ENCODE measurements around the gene REC8.

The REC8 gene

DNA sequence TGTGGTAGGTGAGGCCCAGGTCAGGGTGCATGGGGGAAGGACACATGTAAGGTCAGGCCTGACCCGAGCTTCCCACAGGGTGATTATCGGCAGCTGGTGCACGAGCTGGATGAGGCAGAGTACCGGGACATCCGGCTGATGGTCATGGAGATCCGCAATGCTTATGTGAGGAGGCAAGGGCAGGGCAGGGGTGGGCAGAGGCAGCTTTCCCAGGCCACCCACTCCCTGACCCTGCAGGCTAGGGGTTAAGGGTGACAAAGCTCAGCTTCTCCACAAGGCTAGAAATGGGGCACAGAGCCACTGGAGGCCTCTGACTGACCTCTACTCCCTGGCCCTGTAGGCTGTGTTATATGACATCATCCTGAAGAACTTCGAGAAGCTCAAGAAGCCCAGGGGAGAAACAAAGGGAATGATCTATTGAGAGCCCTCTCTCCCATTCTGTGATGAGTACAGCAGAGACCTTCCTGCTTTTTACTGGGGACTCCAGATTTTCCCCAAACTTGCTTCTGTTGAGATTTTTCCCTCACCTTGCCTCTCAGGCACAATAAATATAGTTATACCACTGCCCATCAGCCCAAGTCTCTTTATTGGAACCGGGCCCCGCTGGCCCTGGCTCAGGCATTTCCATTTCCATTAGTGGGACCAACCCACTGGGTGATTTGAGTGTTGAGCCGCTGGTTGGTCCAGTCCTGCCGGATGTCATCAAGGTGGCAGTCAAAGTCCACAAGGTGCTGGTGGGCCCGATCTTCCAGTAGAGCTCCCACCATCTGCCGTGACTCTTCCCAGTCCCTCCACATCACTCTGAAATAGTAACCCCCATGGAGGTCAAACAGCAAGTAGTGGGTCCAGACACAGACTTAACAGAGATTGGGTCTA is 33.2 kb upstream of the REC8 start:
- DNase-seq (ENCODE audit: low read depth in 3 of 3), result no peak

DNA sequence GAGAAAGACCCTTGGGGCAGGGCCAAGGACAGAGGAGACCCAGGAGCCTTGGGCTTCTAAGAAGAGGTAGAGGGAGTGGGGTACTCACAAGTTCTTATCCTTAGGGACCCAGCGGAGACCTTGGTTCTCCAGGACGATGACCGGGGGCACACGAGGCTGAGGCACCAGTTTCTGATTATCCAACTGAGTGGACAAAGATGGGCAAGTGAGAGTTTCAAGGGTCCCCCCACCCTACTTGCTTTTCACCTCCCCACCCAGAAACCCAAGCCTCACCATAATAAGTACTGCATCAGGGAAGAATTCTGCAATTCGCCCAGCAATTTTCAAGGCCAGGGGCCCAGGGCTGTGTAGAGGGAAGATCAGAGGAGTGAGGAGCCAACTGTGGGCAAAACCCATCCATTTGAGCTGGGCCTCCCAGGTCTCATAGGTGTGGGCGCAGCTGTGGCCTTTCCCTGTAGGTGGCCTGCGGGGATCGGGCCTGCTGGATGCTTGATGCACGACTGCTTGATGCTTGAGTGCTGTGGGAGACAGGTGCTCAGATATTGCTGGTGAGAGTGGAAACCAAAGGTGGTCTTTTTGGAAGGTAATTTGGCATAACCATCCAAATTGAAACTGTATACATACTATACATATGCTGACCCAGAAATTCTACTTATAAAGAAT is 32.5 kb upstream of the REC8 start:
- peak in 1 of 3 experiments; percentile 34 for DNase-seq (ENCODE audit: low read depth in 3 of 3)

DNA sequence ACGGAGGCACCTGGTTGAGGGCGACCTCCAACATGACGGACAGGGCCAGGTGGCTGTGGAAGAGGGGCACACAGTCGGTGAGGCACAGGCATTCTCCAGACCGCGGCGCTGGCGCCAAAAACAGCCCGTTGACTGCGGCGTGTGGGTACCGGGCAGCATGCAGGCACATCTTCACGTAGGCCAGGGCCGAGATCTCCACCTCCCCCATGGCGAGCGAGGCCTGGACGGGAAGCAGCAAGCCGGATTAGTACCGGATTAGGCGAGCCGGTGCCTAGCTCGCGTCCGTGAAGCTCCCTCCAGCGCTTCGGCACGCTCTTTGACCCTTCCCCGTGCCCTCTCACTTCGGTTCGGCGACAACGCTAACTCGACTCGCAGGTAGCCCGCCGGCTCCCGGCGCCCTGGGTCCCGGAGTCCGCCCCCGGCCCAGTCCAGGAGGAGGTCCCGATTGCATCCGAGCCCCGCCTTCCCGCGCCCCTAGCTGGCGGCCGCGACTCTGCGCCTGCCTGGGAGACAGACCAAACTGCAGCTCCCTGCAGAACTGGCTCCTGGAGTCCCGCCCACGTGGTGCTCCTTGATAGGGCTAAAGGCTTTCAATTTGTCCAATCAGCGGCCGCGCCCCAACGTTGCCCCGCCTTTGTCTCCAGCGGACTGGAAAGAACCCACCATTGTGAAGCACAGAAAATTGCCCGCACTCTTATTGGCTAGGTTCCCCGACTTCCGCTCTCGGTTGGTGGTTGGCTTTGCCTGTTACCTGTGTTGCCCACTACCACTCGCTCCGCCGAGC is 30.6 kb upstream of the REC8 start, which contains the start of gene EMC9:
EMC9 (minus strand) TSS at position 495 of the 784 bp plus-strand sequence; CDS start at position 208, 287 bp downstream.
- DNase-seq (ENCODE audit: low read depth in 3 of 3), result peak; percentile 97 to 100 (median 100)

DNA sequence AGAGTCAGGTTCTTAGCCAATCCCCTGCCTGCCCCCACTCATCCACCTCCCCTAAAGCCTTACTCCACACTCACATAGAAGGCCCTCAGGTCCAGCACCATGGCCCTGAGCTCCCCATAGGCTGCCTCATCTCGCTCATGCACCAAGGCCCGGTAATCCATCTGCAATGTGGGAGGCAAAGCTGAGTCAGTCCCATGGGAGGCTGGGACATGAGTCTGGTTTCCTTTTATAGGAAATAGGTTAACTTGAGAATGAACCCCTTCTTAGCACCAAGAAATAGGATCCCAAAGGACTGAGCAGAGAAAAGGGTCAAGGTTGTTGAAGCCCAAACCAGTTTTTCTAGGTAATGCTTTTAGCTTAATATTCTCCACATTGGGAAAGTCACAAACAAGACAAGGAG is 28.4 kb upstream of the REC8 start:
- no peak for DNase-seq (ENCODE audit: low read depth in 3 of 3)

DNA sequence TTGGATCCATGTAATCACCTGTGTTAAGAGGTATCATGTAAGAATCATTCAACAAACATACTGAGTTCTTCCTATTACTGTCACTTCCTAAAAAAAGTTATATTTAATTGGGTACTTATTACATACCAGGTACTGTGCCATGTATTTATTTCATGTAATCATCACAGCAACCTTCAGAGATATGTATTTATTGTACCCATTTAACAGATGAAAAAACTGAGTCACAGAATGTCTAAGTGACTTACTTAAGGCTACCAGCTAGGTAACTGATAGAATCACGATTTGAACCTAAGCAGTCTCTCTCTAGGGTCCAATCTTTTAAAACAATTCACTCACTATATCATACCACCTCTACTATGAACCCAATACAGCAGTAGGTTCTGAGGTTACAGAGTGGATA is 27.4 kb upstream of the REC8 start:
- no peak for DNase-seq (ENCODE audit: low read depth in 3 of 3)

DNA sequence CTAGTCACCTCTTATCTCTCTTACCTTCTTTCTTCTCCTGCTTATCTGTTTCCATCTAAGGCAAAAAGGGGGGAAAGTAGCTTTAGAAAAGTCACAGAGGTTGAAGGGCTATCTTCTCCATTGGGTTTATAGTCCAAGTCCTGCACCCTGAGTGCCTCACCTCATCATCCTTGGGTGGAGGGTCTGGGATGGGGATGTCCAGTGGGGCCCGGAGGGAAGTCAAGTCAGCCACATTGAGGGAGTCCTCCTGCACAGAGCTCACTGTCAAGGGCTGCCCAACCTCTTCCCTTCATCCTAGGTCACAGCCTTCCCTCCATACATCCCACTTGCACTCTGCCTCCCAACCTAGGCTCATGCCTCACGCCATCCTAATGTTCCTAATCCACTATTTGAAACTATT is 26.7 kb upstream of the REC8 start:
- DNase-seq (ENCODE audit: low read depth in 3 of 3), result no peak

DNA sequence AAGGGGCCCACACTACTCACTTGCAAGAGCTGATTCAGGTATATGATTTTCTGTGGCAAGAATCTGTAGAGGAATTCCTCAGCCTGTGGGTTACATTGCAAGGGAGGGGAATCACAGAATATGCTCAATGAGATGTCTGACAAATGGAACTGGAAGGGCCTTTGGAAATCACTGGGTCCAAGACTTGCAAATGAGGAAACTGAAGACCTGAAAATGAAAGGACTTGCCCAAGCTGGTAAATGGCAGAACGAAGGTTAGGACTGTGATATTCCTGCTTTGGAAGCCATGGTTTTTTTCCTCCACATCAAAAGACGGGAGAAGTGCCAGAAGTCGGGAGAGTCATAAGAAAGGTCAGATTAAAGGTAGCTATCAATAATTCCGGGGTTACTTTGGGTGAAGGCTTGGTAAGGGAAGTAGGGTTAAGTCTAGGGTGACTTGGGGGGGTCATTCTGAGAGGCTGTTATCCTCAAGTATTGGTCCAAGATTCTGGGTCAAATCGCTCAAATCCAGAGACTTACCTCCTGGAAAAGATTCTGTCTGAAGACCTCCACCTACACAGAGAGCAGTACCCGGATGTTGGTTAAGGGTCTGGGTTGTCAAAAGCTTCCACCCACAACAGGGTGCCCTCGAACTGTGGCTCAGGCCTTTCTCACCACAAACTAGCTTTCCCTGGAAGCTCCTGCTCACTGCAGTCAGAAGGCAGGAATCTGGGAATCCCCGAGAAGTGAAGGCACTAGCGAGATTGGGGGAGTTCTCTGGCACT is 26.0 kb upstream of the REC8 start:
- no peak for DNase-seq (ENCODE audit: low read depth in 3 of 3)

DNA sequence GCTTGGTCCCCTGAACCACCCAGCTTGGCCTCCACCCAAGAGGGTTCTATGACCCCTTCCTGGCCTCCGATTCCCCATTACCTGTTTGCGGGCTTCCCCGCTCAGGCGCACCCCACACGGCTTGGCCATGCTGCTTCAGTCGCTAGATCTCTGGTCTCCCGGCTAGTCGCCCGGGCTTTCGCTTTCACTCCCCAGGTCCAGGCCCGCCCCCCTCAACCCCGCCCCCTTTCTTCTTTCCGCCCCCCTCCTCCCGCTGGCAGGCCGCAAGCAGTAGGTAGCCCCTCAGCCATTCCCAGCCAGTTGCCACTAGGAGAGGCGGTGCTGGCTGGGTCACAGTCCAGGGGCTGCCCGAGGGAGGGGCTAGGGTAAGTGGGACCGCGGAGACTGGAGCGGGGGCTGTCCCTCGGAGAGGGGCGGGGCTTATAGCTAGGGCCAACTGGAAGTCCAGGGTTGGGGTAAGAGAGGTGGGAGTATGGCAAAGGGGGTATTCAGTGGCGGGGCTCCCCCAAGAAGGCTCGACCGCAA is 25.4 kb upstream of the REC8 start, which contains the start of gene PSME2:
PSME2 (minus strand) TSS at position 158 of the 525 bp plus-strand sequence; CDS start at position 129, 29 bp downstream.
- peak; percentile 77 to 94 (median 78) for DNase-seq (ENCODE audit: low read depth in 3 of 3)

DNA sequence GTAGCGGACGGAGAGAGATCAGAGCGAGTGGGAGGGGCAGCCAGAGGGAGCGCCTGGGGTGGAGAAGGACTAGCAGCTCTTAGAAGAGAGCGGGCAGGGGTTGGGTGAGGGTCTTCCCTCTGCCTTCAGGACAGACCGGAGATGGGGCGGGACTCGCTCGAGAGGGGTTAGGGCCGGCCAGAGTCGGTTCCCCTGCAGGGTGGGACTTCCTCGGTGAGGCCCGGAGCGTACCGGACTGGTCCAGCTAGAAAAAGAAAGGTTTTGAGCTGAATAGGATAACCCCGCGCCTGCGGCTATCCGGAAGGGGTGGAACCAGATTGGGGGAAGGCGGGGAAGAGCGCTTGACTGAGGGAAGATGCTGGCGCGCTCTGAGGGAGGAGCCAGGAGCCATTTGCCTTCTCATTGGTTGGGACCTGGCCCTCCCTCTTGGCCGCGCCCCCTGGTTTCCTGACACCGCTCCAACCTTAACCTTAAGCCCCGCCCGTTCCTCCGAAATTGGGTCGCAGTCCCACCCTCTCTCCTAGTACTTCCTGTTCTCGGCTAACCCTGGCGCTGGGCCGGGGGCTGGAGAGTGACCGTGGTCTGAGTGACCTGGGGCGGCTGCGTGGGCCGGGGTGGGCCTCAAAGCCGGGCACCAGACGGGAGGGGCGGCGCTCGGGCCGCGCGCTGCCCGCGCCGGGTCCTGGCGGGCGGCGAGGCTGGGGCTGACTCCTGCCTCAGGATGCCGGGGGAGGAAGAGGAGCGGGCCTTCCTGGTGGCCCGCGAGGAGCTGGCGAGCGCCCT is 24.7 kb upstream of the REC8 start, which contains the start of gene RNF31:
RNF31 (plus strand) TSS at position 521 of the 783 bp plus-strand sequence; CDS start at position 722, 201 bp downstream.
- DNase-seq (ENCODE audit: low read depth in 3 of 3), result peak; percentile 95 to 99 (median 96)

DNA sequence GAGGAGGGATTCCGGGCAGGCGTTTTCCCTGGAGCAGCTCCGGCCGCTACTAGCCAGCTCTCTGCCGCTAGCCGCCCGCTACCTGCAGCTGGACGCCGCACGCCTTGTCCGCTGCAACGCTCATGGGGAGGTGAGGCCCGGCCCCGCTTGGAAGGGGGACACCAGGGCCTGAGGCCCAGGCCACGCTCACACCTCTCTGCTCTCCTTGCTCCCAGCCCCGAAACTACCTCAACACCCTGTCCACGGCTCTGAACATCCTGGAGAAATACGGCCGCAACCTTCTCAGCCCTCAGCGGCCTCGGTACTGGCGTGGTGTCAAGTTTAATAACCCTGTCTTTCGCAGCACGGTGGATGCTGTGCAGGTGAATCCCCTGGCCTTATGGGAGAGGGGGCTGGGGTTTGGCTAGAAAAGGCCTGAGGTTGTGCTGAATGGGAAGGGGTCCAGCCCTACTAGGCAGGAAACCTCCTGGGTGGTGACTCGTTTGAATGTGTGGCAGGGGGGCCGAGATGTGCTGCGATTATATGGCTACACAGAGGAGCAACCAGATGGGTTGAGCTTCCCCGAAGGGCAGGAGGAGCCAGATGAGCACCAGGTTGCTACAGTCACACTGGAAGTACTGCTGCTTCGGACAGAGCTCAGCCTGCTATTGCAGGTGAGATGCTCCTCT is 24.0 kb upstream of the REC8 start:
- DNase-seq (ENCODE audit: low read depth in 3 of 3), result no peak

DNA sequence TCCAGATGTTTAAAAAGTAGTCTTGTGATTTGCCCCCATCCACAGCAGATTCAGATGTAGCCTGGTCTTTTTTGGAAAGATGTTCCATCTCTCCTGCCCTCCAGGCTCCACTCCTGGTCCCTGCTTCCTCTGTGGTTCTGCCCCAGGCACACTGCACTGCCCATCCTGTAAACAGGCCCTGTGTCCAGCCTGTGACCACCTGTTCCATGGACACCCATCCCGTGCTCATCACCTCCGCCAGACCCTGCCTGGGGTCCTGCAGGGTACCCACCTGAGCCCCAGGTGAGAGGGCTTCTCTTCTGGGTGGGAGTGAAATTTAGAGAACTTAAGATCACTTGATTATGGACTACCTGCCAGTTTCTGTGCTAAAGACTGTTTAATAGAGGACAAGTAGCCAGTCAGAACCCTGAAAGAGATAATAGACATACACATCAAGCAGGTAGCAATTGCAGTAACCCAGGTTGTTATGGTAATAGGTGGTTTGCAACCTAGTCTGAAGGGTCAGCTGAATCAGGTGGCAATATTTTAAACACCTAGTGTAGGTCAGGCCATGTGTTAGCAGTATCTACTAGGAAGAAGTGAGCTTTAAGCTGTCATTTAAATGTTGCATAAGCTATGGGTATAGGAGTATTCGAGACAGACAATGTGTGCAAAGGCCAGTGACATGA is 22.4 kb upstream of the REC8 start:
- no peak for DNase-seq (ENCODE audit: low read depth in 3 of 3)

DNA sequence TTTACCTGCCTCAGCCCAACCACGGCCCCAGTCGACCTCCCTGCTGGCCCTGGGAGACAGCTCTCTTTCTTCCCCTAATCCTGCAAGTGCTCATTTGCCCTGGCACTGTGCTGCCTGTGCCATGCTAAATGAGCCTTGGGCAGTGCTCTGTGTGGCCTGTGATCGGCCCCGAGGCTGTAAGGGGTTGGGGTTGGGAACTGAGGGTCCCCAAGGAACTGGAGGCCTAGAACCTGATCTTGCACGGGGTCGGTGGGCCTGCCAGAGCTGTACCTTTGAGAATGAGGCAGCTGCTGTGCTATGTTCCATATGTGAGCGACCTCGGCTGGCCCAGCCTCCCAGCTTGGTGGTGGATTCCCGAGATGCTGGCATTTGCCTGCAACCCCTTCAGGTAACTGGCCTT is 21.8 kb upstream of the REC8 start:
- DNase-seq (ENCODE audit: low read depth in 3 of 3), result no peak

DNA sequence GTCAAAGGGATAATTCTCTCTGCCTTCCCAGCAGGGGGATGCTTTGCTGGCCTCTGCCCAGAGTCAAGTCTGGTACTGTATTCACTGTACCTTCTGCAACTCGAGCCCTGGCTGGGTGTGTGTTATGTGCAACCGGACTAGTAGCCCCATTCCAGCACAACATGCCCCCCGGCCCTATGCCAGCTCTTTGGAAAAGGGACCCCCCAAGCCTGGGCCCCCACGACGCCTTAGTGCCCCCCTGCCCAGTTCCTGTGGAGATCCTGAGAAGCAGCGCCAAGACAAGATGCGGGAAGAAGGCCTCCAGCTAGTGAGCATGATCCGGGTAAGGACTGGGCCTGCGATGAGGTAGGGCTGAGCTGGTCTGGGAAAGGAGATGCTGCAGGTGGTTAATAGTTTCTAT is 21.3 kb upstream of the REC8 start:
- DNase-seq (ENCODE audit: low read depth in 3 of 3), result no peak

DNA sequence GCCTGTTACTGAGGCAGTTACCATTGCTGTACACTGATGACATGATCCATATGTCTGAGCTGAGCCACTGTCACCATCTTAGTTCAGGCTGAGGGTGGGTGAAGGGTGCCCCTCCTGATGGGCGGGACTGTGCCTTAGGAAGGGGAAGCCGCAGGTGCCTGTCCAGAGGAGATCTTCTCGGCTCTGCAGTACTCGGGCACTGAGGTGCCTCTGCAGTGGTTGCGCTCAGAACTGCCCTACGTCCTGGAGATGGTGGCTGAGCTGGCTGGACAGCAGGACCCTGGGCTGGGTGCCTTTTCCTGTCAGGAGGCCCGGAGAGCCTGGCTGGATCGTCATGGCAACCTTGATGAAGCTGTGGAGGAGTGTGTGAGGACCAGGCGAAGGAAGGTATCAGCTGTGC is 20.9 kb upstream of the REC8 start:
- no peak for DNase-seq (ENCODE audit: low read depth in 3 of 3)

DNA sequence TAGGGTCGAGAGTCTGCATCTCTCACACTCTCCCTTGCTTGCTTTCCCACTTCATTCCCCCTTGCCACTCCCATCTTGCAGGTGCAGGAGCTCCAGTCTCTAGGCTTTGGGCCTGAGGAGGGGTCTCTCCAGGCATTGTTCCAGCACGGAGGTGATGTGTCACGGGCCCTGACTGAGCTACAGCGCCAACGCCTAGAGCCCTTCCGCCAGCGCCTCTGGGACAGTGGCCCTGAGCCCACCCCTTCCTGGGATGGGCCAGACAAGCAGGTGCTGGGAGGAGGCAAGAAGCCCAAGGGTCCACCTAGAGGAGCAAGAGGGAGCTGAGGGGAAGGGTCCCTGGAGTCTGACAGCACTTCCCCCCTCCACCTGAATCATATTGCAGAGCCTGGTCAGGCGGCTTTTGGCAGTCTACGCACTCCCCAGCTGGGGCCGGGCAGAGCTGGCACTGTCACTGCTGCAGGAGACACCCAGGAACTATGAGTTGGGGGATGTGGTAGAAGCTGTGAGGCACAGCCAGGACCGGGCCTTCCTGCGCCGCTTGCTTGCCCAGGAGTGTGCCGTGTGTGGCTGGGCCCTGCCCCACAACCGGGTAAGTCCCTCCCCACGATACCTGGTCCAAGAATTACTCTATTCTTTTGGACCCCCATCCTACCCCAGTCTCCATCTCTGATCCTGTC is 20.3 kb upstream of the REC8 start:
- DNase-seq (ENCODE audit: low read depth in 3 of 3), result no peak

DNA sequence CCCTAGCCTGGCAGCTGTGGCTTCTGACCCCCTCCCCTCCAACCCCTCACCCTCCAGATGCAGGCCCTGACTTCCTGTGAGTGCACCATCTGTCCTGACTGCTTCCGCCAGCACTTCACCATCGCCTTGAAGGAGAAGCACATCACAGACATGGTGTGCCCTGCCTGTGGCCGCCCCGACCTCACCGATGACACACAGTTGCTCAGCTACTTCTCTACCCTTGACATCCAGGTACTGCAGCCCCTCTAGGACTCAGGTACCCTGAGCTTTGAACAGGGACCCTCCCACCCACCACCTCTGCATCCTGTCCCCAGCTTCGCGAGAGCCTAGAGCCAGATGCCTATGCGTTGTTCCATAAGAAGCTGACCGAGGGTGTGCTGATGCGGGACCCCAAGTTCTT is 16.8 kb upstream of the REC8 start:
- DNase-seq (ENCODE audit: low read depth in 3 of 3), result no peak

DNA sequence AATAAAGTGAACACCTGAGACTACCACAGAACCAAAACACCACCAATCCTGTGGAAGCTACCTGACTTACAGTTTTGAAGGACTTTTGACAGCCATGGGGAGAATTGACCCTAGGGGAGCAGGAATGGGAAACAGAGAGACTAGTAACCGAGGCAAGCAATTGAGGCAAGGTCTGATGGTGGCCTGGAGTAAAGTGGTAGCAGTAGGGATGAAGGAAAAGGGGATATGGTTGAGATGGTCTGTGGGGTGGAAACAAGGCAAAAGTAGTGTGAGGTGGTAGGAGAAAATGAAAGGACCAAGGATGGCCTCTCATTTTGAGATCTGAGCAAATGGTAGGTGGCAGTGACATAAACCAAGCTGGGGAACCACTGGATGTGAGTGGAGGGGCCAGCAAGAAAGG is 15.0 kb upstream of the REC8 start:
- no peak for DNase-seq (ENCODE audit: low read depth in 3 of 3)

DNA sequence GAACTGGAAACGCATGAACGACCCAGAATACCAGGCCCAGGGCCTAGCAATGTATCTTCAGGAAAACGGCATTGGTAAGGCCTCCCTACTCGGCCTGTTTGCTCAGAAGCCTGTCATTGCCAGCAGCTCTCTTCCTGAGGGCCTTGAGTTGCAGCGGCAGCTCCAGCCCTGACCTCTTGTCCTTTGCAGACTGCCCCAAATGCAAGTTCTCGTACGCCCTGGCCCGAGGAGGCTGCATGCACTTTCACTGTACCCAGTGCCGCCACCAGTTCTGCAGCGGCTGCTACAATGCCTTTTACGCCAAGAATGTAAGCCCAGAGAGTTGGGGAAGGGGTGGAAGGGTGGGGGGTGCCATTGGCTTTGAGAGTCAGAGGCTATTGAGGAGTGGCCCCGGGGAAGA is 14.5 kb upstream of the REC8 start:
- no peak for DNase-seq (ENCODE audit: low read depth in 3 of 3)

All from stimulated activated CD4-positive, alpha-beta T cell treated with anti-CD3 and anti-CD28 coated beads, TNF-alpha, amount 100 ng/mL, for 24 hours (primary cell).